GM23338 (cell line): ENCODE results near the gene ATP6V1E1. TPM values are rescaled to one million over a fixed set of nuclear protein-coding genes. Genes with fewer than 3 reads are reported as not detected.

Source experiments
- ATAC-seq: fragments of 200-7000 bp; cut with Tn5 transposase; 3 replicates; pipeline ENCODE4 v1.9.1; 2020
- DNase-seq: peaks from one replicate; pipeline ENCODE4 v3.0.0-alpha.2; 2015; ENCODE audit warnings: low spot score
- H2AFZ ChIP-seq: fragments of 200-600 bp; sonication (generic); 2 replicates; pipeline ENCODE4 v1.8.0; 2016; ENCODE audit warnings: antibody characterized with exemption, mild to moderate bottlenecking, moderate library complexity
- H3F3A ChIP-seq: fragments of 200-600 bp; sonication (generic); replicated peaks from 2 replicates; pipeline ENCODE4 v1.8.0; 2017; ENCODE audit warnings: antibody characterized with exemption, mixed run types, low read depth
- H3K27ac ChIP-seq: fragments of 200-600 bp; sonication (generic); 2 replicates; pipeline ENCODE4 v1.6.1; 2016; ENCODE audit warnings: low read depth
- H3K27me3 ChIP-seq: fragments of 200-600 bp; sonication (generic); 2 replicates; pipeline ENCODE4 v1.8.0; 2016; ENCODE audit warnings: mild to moderate bottlenecking, mixed run types, moderate library complexity; ENCODE audit not compliant: insufficient read depth
- H3K36me3 ChIP-seq: fragments of 200-600 bp; sonication (generic); 2 replicates; pipeline ENCODE4 v1.8.0; 2016; ENCODE audit warnings: mild to moderate bottlenecking; ENCODE audit not compliant: insufficient read depth
- H3K4me1 ChIP-seq: fragments of 200-600 bp; sonication (generic); 2 replicates; pipeline ENCODE4 v1.8.0; 2016; ENCODE audit warnings: mild to moderate bottlenecking, moderate library complexity; ENCODE audit not compliant: insufficient read depth
- H3K4me2 ChIP-seq: fragments of 200-600 bp; sonication (generic); 2 replicates; pipeline ENCODE4 v1.7.1; 2017; ENCODE audit warnings: mixed run types
- H3K4me3 ChIP-seq: fragments of 200-600 bp; sonication (generic); 2 replicates; pipeline ENCODE4 v1.6.1; 2016; ENCODE audit warnings: mixed run types
- H3K79me2 ChIP-seq: fragments of 200-600 bp; sonication (generic); replicated peaks from 2 replicates; pipeline ENCODE4 v1.8.0; 2017; ENCODE audit warnings: mild to moderate bottlenecking; ENCODE audit not compliant: insufficient read depth
- H3K9me2 ChIP-seq: fragments of 200-600 bp; sonication (generic); 2 replicates; pipeline ENCODE4 v1.8.0; 2017; ENCODE audit not compliant: insufficient read depth
- H4K20me1 ChIP-seq: fragments of 200-600 bp; sonication (generic); replicated peaks from 2 replicates; pipeline ENCODE4 v1.8.0; 2017; ENCODE audit warnings: mild to moderate bottlenecking; ENCODE audit not compliant: insufficient read depth
- H3K27ac Mint-ChIP-seq: 2 replicates; pipeline ENCODE4 v1.8.0; 2020; ENCODE audit warnings: inconsistent platforms, mild to moderate bottlenecking, moderate library complexity, mixed read lengths
- H3K27me3 Mint-ChIP-seq: 3 replicates; pipeline ENCODE4 v1.8.0; 2022; ENCODE audit warnings: low read depth, mild to moderate bottlenecking, moderate library complexity, mixed read lengths, inconsistent platforms; ENCODE audit not compliant: insufficient read depth, poor library complexity
- H3K36me3 Mint-ChIP-seq: 3 replicates; pipeline ENCODE4 v1.8.0; 2021; ENCODE audit warnings: low read depth, mild to moderate bottlenecking, inconsistent platforms, moderate library complexity, mixed read lengths
- H3K4me1 Mint-ChIP-seq: 3 replicates; pipeline ENCODE4 v1.8.0; 2020; ENCODE audit warnings: mild to moderate bottlenecking, inconsistent platforms, mixed read lengths
- H3K4me3 Mint-ChIP-seq: 3 replicates; pipeline ENCODE4 v1.8.0; 2021; ENCODE audit warnings: moderate library complexity, mild to moderate bottlenecking, inconsistent platforms, mixed read lengths
- H3K9me3 Mint-ChIP-seq: 3 replicates; pipeline ENCODE4 v1.8.0; 2020; ENCODE audit warnings: moderate library complexity, mild to moderate bottlenecking, inconsistent platforms, mixed read lengths
- EZH2 ChIP-seq: fragments of 200-600 bp; sonication (generic); IDR thresholded peaks from one replicate; pipeline ENCODE4 v1.8.0; 2017; ENCODE audit warnings: antibody characterized with exemption, mild to moderate bottlenecking, low read depth; ENCODE audit not compliant: unreplicated experiment
- JUNB ChIP-seq: IDR thresholded peaks from one replicate; pipeline ENCODE4 v1.6.1; 2016; ENCODE audit warnings: antibody characterized with exemption; ENCODE audit not compliant: unreplicated experiment
- STAT1 ChIP-seq: IDR thresholded peaks from one replicate; pipeline ENCODE4 v1.6.1; 2016; ENCODE audit warnings: antibody characterized with exemption; ENCODE audit not compliant: unreplicated experiment
- polyA plus RNA-seq: library from polyadenylated mRNA; unstranded; fragments of >200 nt; fragmentation: Nextera tagmentation; extraction: Ambion mirVana; gene quantifications from 2 replicates; pipeline ENCODE4 v1.2.1, GENCODE V29; 2016
- total RNA-seq: library from RNA; depleted of rRNA; stranded (reverse); fragments of >200 nt; shearing (Covaris generic); gene quantifications from 2 replicates; pipeline ENCODE4 v1.2.3, GENCODE V29; 2014
- TF ChIP-seq, protein P1 (sequence below): IDR thresholded peaks from one replicate; pipeline ENCODE4 v1.6.1; 2018; ENCODE audit warnings: antibody characterized with exemption; ENCODE audit not compliant: unreplicated experiment
- TF ChIP-seq, protein P2 (sequence below), 2 experiments: fragments of 200-600 bp in 1 of 2; sonication (generic) in 1 of 2; conservative IDR thresholded peaks; 2 replicates each; pipeline versions ENCODE4 v1.5.1 to v1.6.1; 2016 to 2017; ENCODE audit warnings: antibody characterized with exemption in 2 of 2, low read depth in 2 of 2, mild to moderate bottlenecking in 2 of 2, moderate library complexity in 1 of 2
- TF ChIP-seq, protein P3 (sequence below): fragments of 250-450 bp; sonication (Bioruptor Pico); IDR thresholded peaks from 2 replicates; pipeline ENCODE4 v1.5.0; 2020; ENCODE audit warnings: mild to moderate bottlenecking, moderate library complexity

The ATP6V1E1 gene
- total and polyA plus RNA-seq, 2 experiments from 2014 or later, result 74.5 to 81.7 TPM

DNA sequence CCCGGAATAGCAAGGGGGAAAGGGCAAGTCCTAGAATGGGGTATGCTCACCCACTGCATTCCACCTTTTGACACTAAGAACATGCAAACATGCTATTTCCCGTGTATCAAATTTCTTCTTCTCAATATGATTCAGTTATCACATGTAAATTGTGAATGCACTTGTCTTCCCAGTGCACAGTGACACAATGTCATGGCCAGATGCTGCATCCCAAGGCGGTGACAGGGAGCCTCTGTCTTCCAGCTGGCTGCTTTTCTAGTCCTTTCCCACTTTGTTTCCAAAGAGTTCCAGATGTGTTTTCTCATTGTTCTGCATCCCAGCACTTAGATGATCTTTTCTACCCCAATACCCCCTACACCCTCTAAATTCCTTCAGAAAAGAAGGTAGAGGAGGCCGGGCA, 52.9 kb downstream of the ATP6V1E1 start:
- H3K27me3 ChIP-seq, result no peaks in the 10 kb centered on the region
- H3K79me2 ChIP-seq, result no peaks in the 10 kb centered on the region
- no peaks in the 10 kb centered on the region for H3K9me2 ChIP-seq
- H3F3A ChIP-seq, result peaks cover 5% of the 10 kb centered on the region; the same call in 1 of the 2 replicates
- no peaks in the 10 kb centered on the region; the same call in 2 of the 3 replicates for H3K36me3 Mint-ChIP-seq
- H4K20me1 ChIP-seq, result no peaks in the 10 kb centered on the region
- H2AFZ ChIP-seq, result no peak overlapping the region
- peaks cover 14% of the 10 kb centered on the region for H3K4me1 Mint-ChIP-seq
- no peak overlapping the region for H3K4me3 Mint-ChIP-seq
- ATAC-seq (no peak), DNase-seq (no peak)
- peaks cover 1% of the 10 kb centered on the region; the same call in 1 of the 2 replicates for H3K4me1 ChIP-seq
- H3K27me3 Mint-ChIP-seq, result peaks cover 27% of the 10 kb centered on the region
- no peak overlapping the region for H3K4me3 ChIP-seq
- H3K27ac Mint-ChIP-seq, result 0 out of 2 replicates have a peak overlapping the region, but pooled peaks have one; percentile 15
- TF ChIP-seq, protein P1, sequence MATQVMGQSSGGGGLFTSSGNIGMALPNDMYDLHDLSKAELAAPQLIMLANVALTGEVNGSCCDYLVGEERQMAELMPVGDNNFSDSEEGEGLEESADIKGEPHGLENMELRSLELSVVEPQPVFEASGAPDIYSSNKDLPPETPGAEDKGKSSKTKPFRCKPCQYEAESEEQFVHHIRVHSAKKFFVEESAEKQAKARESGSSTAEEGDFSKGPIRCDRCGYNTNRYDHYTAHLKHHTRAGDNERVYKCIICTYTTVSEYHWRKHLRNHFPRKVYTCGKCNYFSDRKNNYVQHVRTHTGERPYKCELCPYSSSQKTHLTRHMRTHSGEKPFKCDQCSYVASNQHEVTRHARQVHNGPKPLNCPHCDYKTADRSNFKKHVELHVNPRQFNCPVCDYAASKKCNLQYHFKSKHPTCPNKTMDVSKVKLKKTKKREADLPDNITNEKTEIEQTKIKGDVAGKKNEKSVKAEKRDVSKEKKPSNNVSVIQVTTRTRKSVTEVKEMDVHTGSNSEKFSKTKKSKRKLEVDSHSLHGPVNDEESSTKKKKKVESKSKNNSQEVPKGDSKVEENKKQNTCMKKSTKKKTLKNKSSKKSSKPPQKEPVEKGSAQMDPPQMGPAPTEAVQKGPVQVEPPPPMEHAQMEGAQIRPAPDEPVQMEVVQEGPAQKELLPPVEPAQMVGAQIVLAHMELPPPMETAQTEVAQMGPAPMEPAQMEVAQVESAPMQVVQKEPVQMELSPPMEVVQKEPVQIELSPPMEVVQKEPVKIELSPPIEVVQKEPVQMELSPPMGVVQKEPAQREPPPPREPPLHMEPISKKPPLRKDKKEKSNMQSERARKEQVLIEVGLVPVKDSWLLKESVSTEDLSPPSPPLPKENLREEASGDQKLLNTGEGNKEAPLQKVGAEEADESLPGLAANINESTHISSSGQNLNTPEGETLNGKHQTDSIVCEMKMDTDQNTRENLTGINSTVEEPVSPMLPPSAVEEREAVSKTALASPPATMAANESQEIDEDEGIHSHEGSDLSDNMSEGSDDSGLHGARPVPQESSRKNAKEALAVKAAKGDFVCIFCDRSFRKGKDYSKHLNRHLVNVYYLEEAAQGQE, result no peak
- TF ChIP-seq EZH2 (no peak), JUNB (no peak), STAT1 (no peak)
- TF ChIP-seq, protein P2, sequence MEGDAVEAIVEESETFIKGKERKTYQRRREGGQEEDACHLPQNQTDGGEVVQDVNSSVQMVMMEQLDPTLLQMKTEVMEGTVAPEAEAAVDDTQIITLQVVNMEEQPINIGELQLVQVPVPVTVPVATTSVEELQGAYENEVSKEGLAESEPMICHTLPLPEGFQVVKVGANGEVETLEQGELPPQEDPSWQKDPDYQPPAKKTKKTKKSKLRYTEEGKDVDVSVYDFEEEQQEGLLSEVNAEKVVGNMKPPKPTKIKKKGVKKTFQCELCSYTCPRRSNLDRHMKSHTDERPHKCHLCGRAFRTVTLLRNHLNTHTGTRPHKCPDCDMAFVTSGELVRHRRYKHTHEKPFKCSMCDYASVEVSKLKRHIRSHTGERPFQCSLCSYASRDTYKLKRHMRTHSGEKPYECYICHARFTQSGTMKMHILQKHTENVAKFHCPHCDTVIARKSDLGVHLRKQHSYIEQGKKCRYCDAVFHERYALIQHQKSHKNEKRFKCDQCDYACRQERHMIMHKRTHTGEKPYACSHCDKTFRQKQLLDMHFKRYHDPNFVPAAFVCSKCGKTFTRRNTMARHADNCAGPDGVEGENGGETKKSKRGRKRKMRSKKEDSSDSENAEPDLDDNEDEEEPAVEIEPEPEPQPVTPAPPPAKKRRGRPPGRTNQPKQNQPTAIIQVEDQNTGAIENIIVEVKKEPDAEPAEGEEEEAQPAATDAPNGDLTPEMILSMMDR (conservative IDR thresholded peaks at IDR 0.05; ENCODE audit: low read depth in 2 of 2), result no peak
- H3K4me2 ChIP-seq, result no peak overlapping the region
- H3K9me3 Mint-ChIP-seq, result no peaks in the 10 kb centered on the region; the same call in 2 of the 3 replicates
- no peak overlapping the region for H3K27ac ChIP-seq
- no peaks in the 10 kb centered on the region for H3K36me3 ChIP-seq

DNA sequence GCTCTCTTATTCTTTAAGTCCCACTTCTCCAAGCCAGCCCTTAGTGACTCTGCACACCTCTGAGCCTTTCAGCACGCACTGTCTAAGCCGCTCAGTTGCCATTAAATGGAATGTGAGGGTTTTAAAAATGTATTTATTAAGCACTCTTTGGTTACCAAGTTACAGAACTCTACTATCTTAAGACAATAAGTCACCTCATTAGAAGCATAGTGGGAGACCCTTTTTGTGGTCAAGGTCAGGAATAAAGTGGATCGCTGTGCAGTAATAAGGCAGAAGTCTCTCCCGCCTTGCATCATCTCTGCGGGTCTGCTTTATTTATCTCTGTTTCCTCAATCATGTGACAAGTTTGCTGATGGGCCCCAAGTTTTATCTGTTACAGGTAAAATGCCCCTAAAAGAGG, 53.4 kb downstream of the ATP6V1E1 start:
- no peak for ATAC-seq
- peaks cover 17% of the 10 kb centered on the region for H3K4me1 Mint-ChIP-seq
- H3K36me3 Mint-ChIP-seq, result no peaks in the 10 kb centered on the region; the same call in 2 of the 3 replicates

More for the DNA sequence above, 53.4 kb downstream of the ATP6V1E1 start:
- no peak overlapping the region for H3K4me3 ChIP-seq
- no peaks in the 10 kb centered on the region; the same call in 2 of the 3 replicates for H3K9me3 Mint-ChIP-seq
- no peaks in the 10 kb centered on the region for H3K27me3 ChIP-seq
- DNase-seq, result no peak
- no peaks in the 10 kb centered on the region for H4K20me1 ChIP-seq
- no peak overlapping the region for H3K4me2 ChIP-seq
- no peak overlapping the region for H3K27ac Mint-ChIP-seq
- H3K27ac ChIP-seq, result no peak overlapping the region
- no peaks in the 10 kb centered on the region for H3K9me2 ChIP-seq
- H3K36me3 ChIP-seq, result no peaks in the 10 kb centered on the region
- peaks cover 2% of the 10 kb centered on the region; the same call in 1 of the 2 replicates for H3F3A ChIP-seq
- no peak overlapping the region for H3K4me3 Mint-ChIP-seq
- peaks cover 6% of the 10 kb centered on the region; the same call in 1 of the 2 replicates for H3K4me1 ChIP-seq
- H3K79me2 ChIP-seq, result no peaks in the 10 kb centered on the region
- H2AFZ ChIP-seq, result no peak overlapping the region
- peaks cover 27% of the 10 kb centered on the region for H3K27me3 Mint-ChIP-seq
- TF ChIP-seq, protein P3, sequence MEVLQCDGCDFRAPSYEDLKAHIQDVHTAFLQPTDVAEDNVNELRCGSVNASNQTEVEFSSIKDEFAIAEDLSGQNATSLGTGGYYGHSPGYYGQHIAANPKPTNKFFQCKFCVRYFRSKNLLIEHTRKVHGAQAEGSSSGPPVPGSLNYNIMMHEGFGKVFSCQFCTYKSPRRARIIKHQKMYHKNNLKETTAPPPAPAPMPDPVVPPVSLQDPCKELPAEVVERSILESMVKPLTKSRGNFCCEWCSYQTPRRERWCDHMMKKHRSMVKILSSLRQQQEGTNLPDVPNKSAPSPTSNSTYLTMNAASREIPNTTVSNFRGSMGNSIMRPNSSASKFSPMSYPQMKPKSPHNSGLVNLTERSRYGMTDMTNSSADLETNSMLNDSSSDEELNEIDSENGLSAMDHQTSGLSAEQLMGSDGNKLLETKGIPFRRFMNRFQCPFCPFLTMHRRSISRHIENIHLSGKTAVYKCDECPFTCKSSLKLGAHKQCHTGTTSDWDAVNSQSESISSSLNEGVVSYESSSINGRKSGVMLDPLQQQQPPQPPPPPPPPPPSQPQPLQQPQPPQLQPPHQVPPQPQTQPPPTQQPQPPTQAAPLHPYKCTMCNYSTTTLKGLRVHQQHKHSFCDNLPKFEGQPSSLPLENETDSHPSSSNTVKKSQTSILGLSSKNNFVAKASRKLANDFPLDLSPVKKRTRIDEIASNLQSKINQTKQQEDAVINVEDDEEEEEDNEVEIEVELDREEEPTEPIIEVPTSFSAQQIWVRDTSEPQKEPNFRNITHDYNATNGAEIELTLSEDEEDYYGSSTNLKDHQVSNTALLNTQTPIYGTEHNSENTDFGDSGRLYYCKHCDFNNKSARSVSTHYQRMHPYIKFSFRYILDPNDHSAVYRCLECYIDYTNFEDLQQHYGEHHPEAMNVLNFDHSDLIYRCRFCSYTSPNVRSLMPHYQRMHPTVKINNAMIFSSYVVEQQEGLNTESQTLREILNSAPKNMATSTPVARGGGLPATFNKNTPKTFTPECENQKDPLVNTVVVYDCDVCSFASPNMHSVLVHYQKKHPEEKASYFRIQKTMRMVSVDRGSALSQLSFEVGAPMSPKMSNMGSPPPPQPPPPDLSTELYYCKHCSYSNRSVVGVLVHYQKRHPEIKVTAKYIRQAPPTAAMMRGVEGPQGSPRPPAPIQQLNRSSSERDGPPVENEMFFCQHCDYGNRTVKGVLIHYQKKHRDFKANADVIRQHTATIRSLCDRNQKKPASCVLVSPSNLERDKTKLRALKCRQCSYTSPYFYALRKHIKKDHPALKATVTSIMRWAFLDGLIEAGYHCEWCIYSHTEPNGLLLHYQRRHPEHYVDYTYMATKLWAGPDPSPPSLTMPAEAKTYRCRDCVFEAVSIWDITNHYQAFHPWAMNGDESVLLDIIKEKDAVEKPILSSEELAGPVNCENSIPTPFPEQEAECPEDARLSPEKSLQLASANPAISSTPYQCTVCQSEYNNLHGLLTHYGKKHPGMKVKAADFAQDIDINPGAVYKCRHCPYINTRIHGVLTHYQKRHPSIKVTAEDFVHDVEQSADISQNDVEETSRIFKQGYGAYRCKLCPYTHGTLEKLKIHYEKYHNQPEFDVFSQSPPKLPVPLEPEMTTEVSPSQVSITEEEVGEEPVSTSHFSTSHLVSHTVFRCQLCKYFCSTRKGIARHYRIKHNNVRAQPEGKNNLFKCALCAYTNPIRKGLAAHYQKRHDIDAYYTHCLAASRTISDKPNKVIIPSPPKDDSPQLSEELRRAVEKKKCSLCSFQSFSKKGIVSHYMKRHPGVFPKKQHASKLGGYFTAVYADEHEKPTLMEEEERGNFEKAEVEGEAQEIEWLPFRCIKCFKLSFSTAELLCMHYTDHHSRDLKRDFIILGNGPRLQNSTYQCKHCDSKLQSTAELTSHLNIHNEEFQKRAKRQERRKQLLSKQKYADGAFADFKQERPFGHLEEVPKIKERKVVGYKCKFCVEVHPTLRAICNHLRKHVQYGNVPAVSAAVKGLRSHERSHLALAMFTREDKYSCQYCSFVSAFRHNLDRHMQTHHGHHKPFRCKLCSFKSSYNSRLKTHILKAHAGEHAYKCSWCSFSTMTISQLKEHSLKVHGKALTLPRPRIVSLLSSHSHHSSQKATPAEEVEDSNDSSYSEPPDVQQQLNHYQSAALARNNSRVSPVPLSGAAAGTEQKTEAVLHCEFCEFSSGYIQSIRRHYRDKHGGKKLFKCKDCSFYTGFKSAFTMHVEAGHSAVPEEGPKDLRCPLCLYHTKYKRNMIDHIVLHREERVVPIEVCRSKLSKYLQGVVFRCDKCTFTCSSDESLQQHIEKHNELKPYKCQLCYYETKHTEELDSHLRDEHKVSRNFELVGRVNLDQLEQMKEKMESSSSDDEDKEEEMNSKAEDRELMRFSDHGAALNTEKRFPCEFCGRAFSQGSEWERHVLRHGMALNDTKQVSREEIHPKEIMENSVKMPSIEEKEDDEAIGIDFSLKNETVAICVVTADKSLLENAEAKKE, result no peak
